ENCODE data around the gene IL16.

GRCh38 chr15:81171286-81171685 is 25.4 kb upstream of the IL16 start:
- no peak for TF ChIP-seq CTCF (IDR thresholded peaks at IDR 0.05)
- TF ChIP-seq POLR2A (IDR thresholded peaks at IDR 0.05) = no peak
